HL-60 (cell line): ENCODE data around the gene IMPG2.

ENCODE experiments used
- DNase-seq, 2 experiments: peaks; one replicate each; pipeline ENCODE4 v3.0.0-alpha.2; 2010 to 2020; ENCODE audit warnings: low read depth in 1 of 2, low spot score in 1 of 2
- H3K27ac ChIP-seq: fragments of 250-450 bp; sonication (Bioruptor Pico); replicated peaks from 2 replicates; pipeline ENCODE4 v1.5.1; 2020; ENCODE audit warnings: mild to moderate bottlenecking, moderate library complexity
- H3K27me3 ChIP-seq: fragments of 250-450 bp; sonication (Bioruptor Pico); 2 replicates; pipeline ENCODE4 v1.5.1; 2021; ENCODE audit warnings: mild to moderate bottlenecking, moderate library complexity; ENCODE audit not compliant: insufficient read depth, poor library complexity, severe bottlenecking
- H3K4me3 ChIP-seq: replicated peaks from 2 replicates; pipeline ENCODE4 v1.5.1; 2011; ENCODE audit warnings: mild to moderate bottlenecking, control low read depth, low read length; ENCODE audit not compliant: insufficient read depth
- CTCF ChIP-seq: IDR thresholded peaks from one replicate; pipeline ENCODE4 v1.5.1; 2011; ENCODE audit warnings: low read length, control low read depth, inconsistent platforms; ENCODE audit not compliant: insufficient read depth
- GABPA ChIP-seq: IDR thresholded peaks from 2 replicates; pipeline ENCODE4 v1.6.1; 2012; ENCODE audit warnings: low read depth
- POLR2AphosphoS5 ChIP-seq: IDR thresholded peaks from 2 replicates; pipeline ENCODE4 v1.6.1; 2012; ENCODE audit warnings: low read depth
- SPI1 ChIP-seq: IDR thresholded peaks from 2 replicates; pipeline ENCODE4 v1.6.1; 2012; ENCODE audit warnings: low read depth, mild to moderate bottlenecking, borderline replicate concordance
- TF ChIP-seq, protein P1 (sequence below): IDR thresholded peaks from 2 replicates; pipeline ENCODE4 v1.6.1; 2012; ENCODE audit warnings: low read depth; ENCODE audit not compliant: insufficient replicate concordance

Gene IMPG2

GRCh38 chr3:101240719-101241399 lies 79.5 kb downstream of the IMPG2 start:
- no peak for TF ChIP-seq GABPA
- no peak for TF ChIP-seq SPI1
- TF ChIP-seq POLR2AphosphoS5 = no peak
- TF ChIP-seq CTCF = no peak
- TF ChIP-seq, protein P1, sequence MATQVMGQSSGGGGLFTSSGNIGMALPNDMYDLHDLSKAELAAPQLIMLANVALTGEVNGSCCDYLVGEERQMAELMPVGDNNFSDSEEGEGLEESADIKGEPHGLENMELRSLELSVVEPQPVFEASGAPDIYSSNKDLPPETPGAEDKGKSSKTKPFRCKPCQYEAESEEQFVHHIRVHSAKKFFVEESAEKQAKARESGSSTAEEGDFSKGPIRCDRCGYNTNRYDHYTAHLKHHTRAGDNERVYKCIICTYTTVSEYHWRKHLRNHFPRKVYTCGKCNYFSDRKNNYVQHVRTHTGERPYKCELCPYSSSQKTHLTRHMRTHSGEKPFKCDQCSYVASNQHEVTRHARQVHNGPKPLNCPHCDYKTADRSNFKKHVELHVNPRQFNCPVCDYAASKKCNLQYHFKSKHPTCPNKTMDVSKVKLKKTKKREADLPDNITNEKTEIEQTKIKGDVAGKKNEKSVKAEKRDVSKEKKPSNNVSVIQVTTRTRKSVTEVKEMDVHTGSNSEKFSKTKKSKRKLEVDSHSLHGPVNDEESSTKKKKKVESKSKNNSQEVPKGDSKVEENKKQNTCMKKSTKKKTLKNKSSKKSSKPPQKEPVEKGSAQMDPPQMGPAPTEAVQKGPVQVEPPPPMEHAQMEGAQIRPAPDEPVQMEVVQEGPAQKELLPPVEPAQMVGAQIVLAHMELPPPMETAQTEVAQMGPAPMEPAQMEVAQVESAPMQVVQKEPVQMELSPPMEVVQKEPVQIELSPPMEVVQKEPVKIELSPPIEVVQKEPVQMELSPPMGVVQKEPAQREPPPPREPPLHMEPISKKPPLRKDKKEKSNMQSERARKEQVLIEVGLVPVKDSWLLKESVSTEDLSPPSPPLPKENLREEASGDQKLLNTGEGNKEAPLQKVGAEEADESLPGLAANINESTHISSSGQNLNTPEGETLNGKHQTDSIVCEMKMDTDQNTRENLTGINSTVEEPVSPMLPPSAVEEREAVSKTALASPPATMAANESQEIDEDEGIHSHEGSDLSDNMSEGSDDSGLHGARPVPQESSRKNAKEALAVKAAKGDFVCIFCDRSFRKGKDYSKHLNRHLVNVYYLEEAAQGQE = no peak
- no peak overlapping the region for H3K27ac ChIP-seq
- DNase-seq = no peak
- H3K4me3 ChIP-seq = no peak overlapping the region
- no peaks in the 10 kb centered on the region for H3K27me3 ChIP-seq

- TF ChIP-seq CTCF (no peak), POLR2AphosphoS5 (no peak), SPI1 (no peak), GABPA (no peak)
- no peak overlapping the region for H3K27ac ChIP-seq
- H3K27me3 ChIP-seq = no peaks in the 10 kb centered on the region
- DNase-seq = no peak
- no peak overlapping the region for H3K4me3 ChIP-seq
Measured at GRCh38 chr3:101235048-101235447, 85.3 kb downstream of the IMPG2 start.

- no peak for TF ChIP-seq GABPA
- DNase-seq = no peak
Measured at GRCh38 chr3:101230618-101231017, 89.8 kb downstream of the IMPG2 start.

GRCh38 chr3:101229681-101230080 lies 90.7 kb downstream of the IMPG2 start:
- no peak overlapping the region for H3K4me3 ChIP-seq
- H3K27ac ChIP-seq = no peak overlapping the region
- no peaks in the 10 kb centered on the region for H3K27me3 ChIP-seq
- no peak for DNase-seq
- no peak for TF ChIP-seq SPI1
- TF ChIP-seq GABPA = no peak
- no peak for TF ChIP-seq POLR2AphosphoS5
- TF ChIP-seq, protein P1 = no peak
- TF ChIP-seq CTCF = no peak

More at GRCh38 chr3:101230618-101231017, 89.8 kb downstream of the IMPG2 start:
- H3K27me3 ChIP-seq = no peaks in the 10 kb centered on the region
- no peak overlapping the region for H3K27ac ChIP-seq
- H3K4me3 ChIP-seq = no peak overlapping the region
